HAP-1 (cell line): ENCODE data around the gene NRP1.
"Not testable (repeated sequence)": the region's sequence is repeated elsewhere in the genome, so short reads cannot be mapped to it uniquely, and the experiment has no call there.

Source experiments
- DNase-seq, 2 experiments: peaks; one replicate each; pipeline ENCODE4 v3.0.0-alpha.2; 2016 to 2020; ENCODE audit warnings: low spot score in 2 of 2
- H3K27me3 ChIP-seq: fragments of 250-450 bp; sonication (Bioruptor Pico); 2 replicates; pipeline ENCODE4 v1.5.1; 2020; ENCODE audit warnings: low read depth, mild to moderate bottlenecking, moderate library complexity
- H3K36me3 ChIP-seq: fragments of 250-450 bp; sonication (Bioruptor Pico); replicated peaks from 2 replicates; pipeline ENCODE4 v1.5.1; 2020; ENCODE audit warnings: mild to moderate bottlenecking
- H3K4me1 ChIP-seq: fragments of 250-450 bp; sonication (Bioruptor Pico); 2 replicates; pipeline ENCODE4 v1.5.1; 2020; ENCODE audit warnings: mild to moderate bottlenecking
- H3K4me3 ChIP-seq: fragments of 250-450 bp; sonication (Bioruptor Pico); 2 replicates; pipeline ENCODE4 v1.5.1; 2020; ENCODE audit warnings: mild to moderate bottlenecking, moderate library complexity
- H3K9me3 ChIP-seq: fragments of 250-450 bp; sonication (Bioruptor Pico); 2 replicates; pipeline ENCODE4 v1.5.1; 2020; ENCODE audit warnings: mild to moderate bottlenecking, moderate library complexity
- in situ Hi-C: fragments of 300-500 bp; cut with MboI; formaldehyde crosslinking; loops from 3 replicates; pipeline ENCODE4 v1.14.3; 2020; ENCODE audit warnings: low sequenced_read_pairs, inconsistent platforms, mixed read lengths

The NRP1 gene

GRCh38 chr10:33145451-33146188 lies 188.8 kb downstream of the NRP1 start:
- Histone ChIP-seq H3K9me3 (no peaks in the 10 kb centered on the region), H3K36me3 (no peaks in the 10 kb centered on the region), H3K27me3 (no peaks in the 10 kb centered on the region), H3K4me3 (no peak overlapping the region), H3K4me1 (no peaks in the 10 kb centered on the region)
- DNase-seq = no peak
- in situ Hi-C loops = no loop called here

- Histone ChIP-seq H3K27me3 (no peaks in the 10 kb centered on the region), H3K36me3 (no peaks in the 10 kb centered on the region), H3K4me3 (no peak overlapping the region), H3K9me3 (no peaks in the 10 kb centered on the region), H3K4me1 (no peaks in the 10 kb centered on the region)
- no peak for DNase-seq
- in situ Hi-C loops = no loop called here
Measured at GRCh38 chr10:33143160-33143728, 191.2 kb downstream of the NRP1 start.

GRCh38 chr10:33142295-33142694 lies 192.2 kb downstream of the NRP1 start:
- Histone ChIP-seq H3K27me3 (no peaks in the 10 kb centered on the region), H3K4me3 (no peak overlapping the region), H3K36me3 (no peaks in the 10 kb centered on the region), H3K4me1 (no peaks in the 10 kb centered on the region), H3K9me3 (no peaks in the 10 kb centered on the region)
- in situ Hi-C loops = no loop called here
- DNase-seq = no peak

- in situ Hi-C loops = no loop called here
- no peak for DNase-seq
- Histone ChIP-seq H3K36me3 (no peaks in the 10 kb centered on the region), H3K4me1 (no peaks in the 10 kb centered on the region), H3K4me3 (no peak overlapping the region), H3K9me3 (no peaks in the 10 kb centered on the region), H3K27me3 (no peaks in the 10 kb centered on the region)
Measured at GRCh38 chr10:33141251-33141650, 193.2 kb downstream of the NRP1 start.

GRCh38 chr10:33139181-33139646 lies 195.3 kb downstream of the NRP1 start:
- H3K27me3 ChIP-seq = no peaks in the 10 kb centered on the region
- no peak overlapping the region for H3K4me3 ChIP-seq
- no peaks in the 10 kb centered on the region for H3K36me3 ChIP-seq
- no peaks in the 10 kb centered on the region for H3K4me1 ChIP-seq
- in situ Hi-C loops = no loop called here
- no peaks in the 10 kb centered on the region for H3K9me3 ChIP-seq
- DNase-seq = no peak

GRCh38 chr10:33138686-33139085 lies 195.8 kb downstream of the NRP1 start:
- H3K4me1 ChIP-seq, H3K27me3 ChIP-seq, H3K36me3 ChIP-seq, H3K9me3 ChIP-seq, H3K4me3 ChIP-seq, in situ Hi-C loops, DNase-seq: not testable (repeated sequence)

GRCh38 chr10:33137356-33138005 lies 197.0 kb downstream of the NRP1 start:
- H3K4me3 ChIP-seq = no peak overlapping the region
- no peaks in the 10 kb centered on the region for H3K36me3 ChIP-seq
- no peaks in the 10 kb centered on the region for H3K9me3 ChIP-seq
- H3K4me1 ChIP-seq = no peaks in the 10 kb centered on the region
- in situ Hi-C loops = no loop called here
- no peaks in the 10 kb centered on the region for H3K27me3 ChIP-seq
- DNase-seq = no peak

- no peak for DNase-seq
Measured at GRCh38 chr10:33136781-33137180, 197.7 kb downstream of the NRP1 start.

GRCh38 chr10:33136271-33136670 lies 198.2 kb downstream of the NRP1 start:
- in situ Hi-C loops = no loop called here
- H3K9me3 ChIP-seq = no peaks in the 10 kb centered on the region
- H3K4me1 ChIP-seq = no peaks in the 10 kb centered on the region
- H3K36me3 ChIP-seq = no peaks in the 10 kb centered on the region
- H3K4me3 ChIP-seq = no peak overlapping the region
- DNase-seq = no peak
- H3K27me3 ChIP-seq = no peaks in the 10 kb centered on the region

More at GRCh38 chr10:33136781-33137180, 197.7 kb downstream of the NRP1 start:
- no peaks in the 10 kb centered on the region for H3K9me3 ChIP-seq
- no peaks in the 10 kb centered on the region for H3K4me1 ChIP-seq
- no peaks in the 10 kb centered on the region for H3K36me3 ChIP-seq
- no peaks in the 10 kb centered on the region for H3K27me3 ChIP-seq
- in situ Hi-C loops = no loop called here
- H3K4me3 ChIP-seq = no peak overlapping the region

GRCh38 chr10:33134011-33134751 lies 200.3 kb downstream of the NRP1 start:
- Histone ChIP-seq H3K36me3 (no peaks in the 10 kb centered on the region), H3K27me3 (no peaks in the 10 kb centered on the region), H3K4me3 (no peak overlapping the region), H3K9me3 (no peaks in the 10 kb centered on the region), H3K4me1 (no peaks in the 10 kb centered on the region)
- in situ Hi-C loops = no loop called here
- DNase-seq = no peak

- no peaks in the 10 kb centered on the region for H3K4me1 ChIP-seq
- H3K27me3 ChIP-seq = no peaks in the 10 kb centered on the region
- no peaks in the 10 kb centered on the region for H3K36me3 ChIP-seq
- in situ Hi-C loops = no loop called here
- no peaks in the 10 kb centered on the region for H3K9me3 ChIP-seq
- H3K4me3 ChIP-seq = no peak overlapping the region
- DNase-seq = no peak
Measured at GRCh38 chr10:33133557-33133956, 200.9 kb downstream of the NRP1 start.

GRCh38 chr10:33132626-33133025 lies 201.8 kb downstream of the NRP1 start:
- in situ Hi-C loops = no loop called here
- Histone ChIP-seq H3K4me1 (no peaks in the 10 kb centered on the region), H3K4me3 (no peak overlapping the region), H3K36me3 (no peaks in the 10 kb centered on the region), H3K27me3 (no peaks in the 10 kb centered on the region), H3K9me3 (no peaks in the 10 kb centered on the region)
- peak in 1 of 2 experiments; percentile 14 for DNase-seq

- no peak overlapping the region for H3K4me3 ChIP-seq
- H3K9me3 ChIP-seq = no peaks in the 10 kb centered on the region
- no peaks in the 10 kb centered on the region for H3K27me3 ChIP-seq
- in situ Hi-C loops = no loop called here
- no peaks in the 10 kb centered on the region for H3K4me1 ChIP-seq
- H3K36me3 ChIP-seq = no peaks in the 10 kb centered on the region
- no peak for DNase-seq
Measured at GRCh38 chr10:33129996-33130386, 204.5 kb downstream of the NRP1 start.
